IMR-90 (cell line): Measurements from ENCODE around the gene DCUN1D1. TPM values are rescaled to one million over a fixed set of nuclear protein-coding genes. Genes with fewer than 3 reads are reported as not detected.

Experiments
- ATAC-seq: fragments of 200-7000 bp; cut with Tn5 transposase; 2 replicates; pipeline ENCODE4 v1.9.1; 2020; ENCODE audit warnings: low read depth, mild to moderate bottlenecking, moderate library complexity
- BruUV-seq: library from RNA; stranded (reverse); fragments of 400-500 nt; replicated peaks from 2 replicates; lab custom pipeline; 2021; lab: Mats Ljungman, UMichigan
- CTCF ChIA-PET: fragments of 300-600 bp; formaldehyde crosslinking; extraction: SDS; loops from one replicate; lab custom pipeline; 2021; ENCODE audit warnings: antibody characterized with exemption; lab: Yijun Ruan, JAX
- POLR2A ChIA-PET: fragments of 300-600 bp; sonication (Branson Sonifier 250); formaldehyde crosslinking; loops from one replicate; lab custom pipeline; 2022; ENCODE audit warnings: antibody characterized with exemption; ENCODE audit not compliant: unreplicated experiment; lab: Charles Lee
- DNase-seq: peaks from one replicate; pipeline ENCODE4 v3.0.0; 2013
- H2AFZ ChIP-seq: replicated peaks from 2 replicates; pipeline ENCODE3; 2013; ENCODE audit warnings: low read length, mild to moderate bottlenecking; ENCODE audit not compliant: poor library complexity
- H2AK5ac ChIP-seq: 2 replicates; pipeline ENCODE4 v1.6.1; 2013; ENCODE audit warnings: low read depth, low read length, inconsistent platforms
- H2AK9ac ChIP-seq: replicated peaks from 2 replicates; pipeline ENCODE3; 2013; ENCODE audit warnings: mild to moderate bottlenecking, low read depth, low read length, moderate library complexity; ENCODE audit not compliant: poor library complexity
- H2BK120ac ChIP-seq: 2 replicates; pipeline ENCODE4 v1.6.1; 2013; ENCODE audit warnings: low read depth, low read length, inconsistent platforms
- H2BK15ac ChIP-seq: 3 replicates; pipeline ENCODE4 v1.6.1; 2013; ENCODE audit warnings: low read depth, low read length, inconsistent platforms
- H2BK20ac ChIP-seq: 2 replicates; pipeline ENCODE4 v1.6.1; 2013; ENCODE audit warnings: low read depth, mild to moderate bottlenecking, inconsistent platforms, low read length, moderate library complexity
- H2BK5ac ChIP-seq: 2 replicates; pipeline ENCODE4 v1.6.1; 2013; ENCODE audit warnings: mild to moderate bottlenecking, low read depth, low read length, inconsistent platforms; ENCODE audit not compliant: poor library complexity, severe bottlenecking
- H3K14ac ChIP-seq: replicated peaks from 2 replicates; pipeline ENCODE4 v1.6.1; 2013; ENCODE audit warnings: low read depth, low read length, inconsistent platforms
- H3K18ac ChIP-seq: 2 replicates; pipeline ENCODE4 v1.6.1; 2013; ENCODE audit warnings: low read depth, low read length, control low read depth
- H3K23ac ChIP-seq: 2 replicates; pipeline ENCODE4 v1.6.1; 2013; ENCODE audit warnings: low read depth, low read length, inconsistent platforms
- H3K27ac ChIP-seq: 2 replicates; pipeline ENCODE4 v1.5.1; 2013; ENCODE audit warnings: mild to moderate bottlenecking, control low read depth, low read length; ENCODE audit not compliant: insufficient read depth
- H3K27me3 ChIP-seq: 2 replicates; pipeline ENCODE4 v1.6.1; 2013; ENCODE audit warnings: low read length; ENCODE audit not compliant: control insufficient read depth, insufficient read depth
- H3K36me3 ChIP-seq: 2 replicates; pipeline ENCODE4 v1.6.1; 2013; ENCODE audit warnings: low read length, mixed read lengths; ENCODE audit not compliant: control insufficient read depth, insufficient read depth
- H3K4ac ChIP-seq: 2 replicates; pipeline ENCODE4 v1.6.1; 2013; ENCODE audit warnings: low read depth, low read length, inconsistent platforms
- H3K4me1 ChIP-seq: 2 replicates; pipeline ENCODE4 v1.6.1; 2013; ENCODE audit warnings: low read length, mixed read lengths; ENCODE audit not compliant: control insufficient read depth, insufficient read depth
- H3K4me2 ChIP-seq: 2 replicates; pipeline ENCODE4 v1.6.1; 2013; ENCODE audit warnings: low read depth, mild to moderate bottlenecking, control low read depth, low read length, moderate library complexity
- H3K4me3 ChIP-seq: 2 replicates; pipeline ENCODE4 v1.5.1; 2013; ENCODE audit warnings: low read depth, mild to moderate bottlenecking, control low read depth, low read length, moderate library complexity; ENCODE audit not compliant: insufficient read depth
- H3K56ac ChIP-seq: 2 replicates; pipeline ENCODE4 v1.6.1; 2013; ENCODE audit warnings: low read length, inconsistent platforms; ENCODE audit not compliant: insufficient read depth; ENCODE audit errors: extremely low read depth
- H3K79me1 ChIP-seq, 2 experiments: 2 replicates each; pipeline ENCODE4 v1.6.1; 2013; ENCODE audit warnings: low read length in 2 of 2, inconsistent platforms in 1 of 2, low read depth in 1 of 2
- H3K9ac ChIP-seq: 2 replicates; pipeline ENCODE4 v1.6.1; 2013; ENCODE audit warnings: low read depth, low read length, control low read depth
- H3K9me1 ChIP-seq: 2 replicates; pipeline ENCODE4 v1.6.1; 2013; ENCODE audit warnings: low read length, inconsistent platforms; ENCODE audit not compliant: insufficient read depth
- H3K9me3 ChIP-seq: 2 replicates; pipeline ENCODE4 v1.6.1; 2013; ENCODE audit warnings: low read length; ENCODE audit not compliant: control insufficient read depth, insufficient read depth
- H4K20me1 ChIP-seq: 2 replicates; pipeline ENCODE4 v1.6.1; 2013; ENCODE audit warnings: low read length, inconsistent platforms; ENCODE audit not compliant: insufficient read depth
- H4K5ac ChIP-seq: 2 replicates; pipeline ENCODE4 v1.6.1; 2013; ENCODE audit warnings: mild to moderate bottlenecking, low read depth, low read length, control low read depth
- H4K8ac ChIP-seq, 2 experiments: 2 replicates each; pipeline ENCODE4 v1.6.1; 2013; ENCODE audit warnings: low read depth in 2 of 2, low read length in 2 of 2, control low read depth in 1 of 2, inconsistent platforms in 1 of 2
- H4K91ac ChIP-seq: 2 replicates; pipeline ENCODE4 v1.6.1; 2013; ENCODE audit warnings: low read depth, low read length, inconsistent platforms; ENCODE audit not compliant: insufficient read depth
- CEBPB ChIP-seq: IDR thresholded peaks from 2 replicates; pipeline ENCODE4 v1.6.1; 2012; ENCODE audit warnings: low read depth, low read length, improper control_type of control experiment
- FOS ChIP-seq: fragments of 150-350 bp; IDR thresholded peaks from 2 replicates; pipeline ENCODE4 v1.6.1; 2016; ENCODE audit warnings: low read depth, low read length
- MAZ ChIP-seq: IDR thresholded peaks from 2 replicates; pipeline ENCODE4 v1.6.1; 2012; ENCODE audit warnings: low read depth, mild to moderate bottlenecking, low read length, improper control_type of control experiment, moderate library complexity, borderline replicate concordance
- MXI1 ChIP-seq: IDR thresholded peaks from 2 replicates; pipeline ENCODE4 v1.6.1; 2012; ENCODE audit warnings: low read depth, mild to moderate bottlenecking, low read length, moderate library complexity, borderline replicate concordance
- NFE2L2 ChIP-seq: fragments of 150-350 bp; IDR thresholded peaks from 2 replicates; pipeline ENCODE4 v1.6.1; 2016; ENCODE audit warnings: low read depth, mild to moderate bottlenecking, low read length
- RCOR1 ChIP-seq: IDR thresholded peaks from 2 replicates; pipeline ENCODE4 v1.6.1; 2012; ENCODE audit warnings: mild to moderate bottlenecking, low read length, improper control_type of control experiment; ENCODE audit not compliant: insufficient replicate concordance
- SMC3 ChIP-seq: fragments of 150-350 bp; IDR thresholded peaks from 2 replicates; pipeline ENCODE4 v1.6.1; 2016; ENCODE audit warnings: low read depth, mild to moderate bottlenecking, antibody characterized with exemption, low read length, moderate library complexity
- WGBS, 2 experiments: methylation state at CpG; one replicate each; pipeline versions ENCODE4 v1.1.5 to v1.1.7; 2013; ENCODE audit warnings: missing lambda C conversion rate in 2 of 2; ENCODE audit not compliant: insufficient read length in 1 of 2; ENCODE audit errors: extremely low coverage in 2 of 2; 5-methylcytosine and 5-hydroxymethylcytosine counted together
- dilution Hi-C: fragments of 300-500 bp; cut with HindIII; formaldehyde crosslinking; loops from one replicate; pipeline ENCODE4 v1.14.3; 2018; ENCODE audit warnings: low sequenced_read_pairs; ENCODE audit not compliant: unreplicated experiment
- in situ Hi-C: fragments of 300-500 bp; cut with MboI; formaldehyde crosslinking; loops from 3 replicates; pipeline ENCODE4 v1.14.3; 2019; ENCODE audit warnings: low sequenced_read_pairs, inconsistent platforms, mixed read lengths
- intact Hi-C: fragments of 100-400 bp; cut with micrococcal nuclease; formaldehyde crosslinking; loops from 2 replicates; pipeline ENCODE4 v1.10.0; 2022
- polyA plus RNA-seq, 3 experiments: library from polyadenylated mRNA; depleted of rRNA; stranded (reverse); fragments of >200 nt; gene quantifications; 2 replicates each; pipeline ENCODE4 v1.2.3, GENCODE V29; 2012; ENCODE audit warnings: low replicate concordance in 1 of 3
- total RNA-seq: library from RNA; depleted of rRNA; stranded (reverse); fragments of >200 nt; gene quantifications from 2 replicates; pipeline ENCODE4 v1.2.3, GENCODE V29; 2012
- TF ChIP-seq, protein P1 (sequence below): fragments of 150-350 bp; IDR thresholded peaks from 2 replicates; pipeline ENCODE4 v1.6.1; 2016; ENCODE audit warnings: low read depth, mild to moderate bottlenecking, low read length, moderate library complexity, borderline replicate concordance

The DCUN1D1 gene
- total and polyA plus RNA-seq, 2 of the 4 experiments (the other 2 are of a cell fraction), result 12.5 to 17.7 TPM

- no peak overlapping the region for H2BK20ac ChIP-seq
- POLR2A ChIA-PET, result no interaction called here
- BruUV-seq, result no TSS peak
These were observed 7.3 kb downstream of the DCUN1D1 start for GRCh38 chr3:182973047-182973446.

More at GRCh38 chr3:182973047-182973446, 7.3 kb downstream of the DCUN1D1 start:
- Histone ChIP-seq H4K5ac (no peak overlapping the region), H4K8ac (no peak overlapping the region), H3K14ac (no peak overlapping the region), H2BK5ac (no peak overlapping the region), H3K56ac (no peak overlapping the region), H3K9me1 (peaks cover 10% of the 10 kb centered on the region), H3K36me3 (no peaks in the 10 kb centered on the region), H3K9ac (no peak overlapping the region), H3K27me3 (no peaks in the 10 kb centered on the region), H2BK120ac (no peak overlapping the region), H2AK5ac (no peak overlapping the region), H3K4me3 (no peak overlapping the region), H3K4ac (no peak overlapping the region), H3K9me3 (no peaks in the 10 kb centered on the region), H4K91ac (no peak overlapping the region), H2BK15ac (no peak overlapping the region), H3K27ac (no peak overlapping the region), H3K4me1 (peaks cover 11% of the 10 kb centered on the region), H3K4me2 (no peak overlapping the region), H4K20me1 (peaks cover 10% of the 10 kb centered on the region), H3K23ac (no peak overlapping the region), H2AFZ (no peak overlapping the region), H3K18ac (no peak overlapping the region), H3K79me1 (peaks cover 15 to 44% of the 10 kb centered on the region in 2 experiments), H2AK9ac (no peak overlapping the region)
- intact Hi-C loops, result no loop called here
- ATAC-seq (no peak), DNase-seq (peak; percentile 47)
- dilution Hi-C loops, result no loop called here
- WGBS, 2 experiments, result no CpG with 5 or more reads among the region's 5 CpGs
- CTCF ChIA-PET, result no interaction called here
- TF ChIP-seq CEBPB, result peak; percentile 19; the same call in 1 of the 2 replicates
- TF ChIP-seq MAZ, result no peak
- TF ChIP-seq MXI1, result no peak
- TF ChIP-seq, protein P1, sequence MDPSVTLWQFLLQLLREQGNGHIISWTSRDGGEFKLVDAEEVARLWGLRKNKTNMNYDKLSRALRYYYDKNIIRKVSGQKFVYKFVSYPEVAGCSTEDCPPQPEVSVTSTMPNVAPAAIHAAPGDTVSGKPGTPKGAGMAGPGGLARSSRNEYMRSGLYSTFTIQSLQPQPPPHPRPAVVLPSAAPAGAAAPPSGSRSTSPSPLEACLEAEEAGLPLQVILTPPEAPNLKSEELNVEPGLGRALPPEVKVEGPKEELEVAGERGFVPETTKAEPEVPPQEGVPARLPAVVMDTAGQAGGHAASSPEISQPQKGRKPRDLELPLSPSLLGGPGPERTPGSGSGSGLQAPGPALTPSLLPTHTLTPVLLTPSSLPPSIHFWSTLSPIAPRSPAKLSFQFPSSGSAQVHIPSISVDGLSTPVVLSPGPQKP, result no peak
- TF ChIP-seq NFE2L2, result no peak
- TF ChIP-seq RCOR1, result no peak
- no peak for TF ChIP-seq FOS
- TF ChIP-seq SMC3, result no peak
- in situ Hi-C loops, result no loop called here
